Cardiac fibroblast (primary cell): ENCODE results near the gene COL13A1.

Source experiments
- DNase-seq, 2 donors: peaks; one replicate each; pipeline versions ENCODE4 v3.0.0 to v3.0.0-alpha.2; 2010; ENCODE audit warnings: low read depth in 2 of 2
- H3K4me3 ChIP-seq, 2 donors: replicated peaks in 1 of 2; 1 replicate in 1 of 2; 2 replicates in 1 of 2; pipeline ENCODE4 v1.5.1; 2011; ENCODE audit warnings: low read depth in 2 of 2, low read length in 2 of 2, mild to moderate bottlenecking in 2 of 2, moderate library complexity in 1 of 2
- CTCF ChIP-seq: IDR thresholded peaks from one replicate; pipeline ENCODE4 v1.5.1; 2011; ENCODE audit warnings: low read depth, mild to moderate bottlenecking, low read length, inconsistent platforms

Gene COL13A1

DNA sequence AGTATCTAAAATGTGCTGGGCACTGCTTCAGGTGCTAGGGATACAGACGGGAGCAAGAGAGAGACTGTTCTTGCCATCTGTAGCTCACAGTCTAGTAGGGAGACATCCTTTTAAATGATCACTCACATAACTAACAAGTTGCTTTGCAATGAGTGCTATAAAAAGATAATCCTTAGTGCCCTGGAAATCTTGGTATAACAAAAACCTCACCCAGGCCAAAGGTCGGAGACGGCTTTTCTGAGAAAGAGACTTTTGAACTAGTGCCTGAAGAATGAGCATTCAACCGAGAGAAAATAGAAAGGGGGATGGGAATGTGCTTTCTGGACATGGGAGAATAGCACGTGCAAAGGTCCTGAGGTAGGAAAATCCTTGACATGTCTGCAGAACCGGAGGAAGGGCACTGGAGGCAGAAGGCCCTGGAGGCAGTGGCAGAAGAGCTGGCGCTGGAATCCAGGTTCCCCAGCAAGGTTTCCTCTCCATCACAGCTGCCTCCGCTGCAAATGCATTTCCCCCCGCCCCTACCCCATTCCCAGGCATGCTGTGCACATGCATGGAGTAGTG, 89.4 kb downstream of the COL13A1 start:
- no peak for DNase-seq
- TF ChIP-seq CTCF = no peak
- no peak overlapping the region for H3K4me3 ChIP-seq

- TF ChIP-seq CTCF = no peak
- no peak overlapping the region for H3K4me3 ChIP-seq
- DNase-seq = no peak
Observed at GRCh38 chr10:69892406-69892805, 90.7 kb downstream of the COL13A1 start.

DNA sequence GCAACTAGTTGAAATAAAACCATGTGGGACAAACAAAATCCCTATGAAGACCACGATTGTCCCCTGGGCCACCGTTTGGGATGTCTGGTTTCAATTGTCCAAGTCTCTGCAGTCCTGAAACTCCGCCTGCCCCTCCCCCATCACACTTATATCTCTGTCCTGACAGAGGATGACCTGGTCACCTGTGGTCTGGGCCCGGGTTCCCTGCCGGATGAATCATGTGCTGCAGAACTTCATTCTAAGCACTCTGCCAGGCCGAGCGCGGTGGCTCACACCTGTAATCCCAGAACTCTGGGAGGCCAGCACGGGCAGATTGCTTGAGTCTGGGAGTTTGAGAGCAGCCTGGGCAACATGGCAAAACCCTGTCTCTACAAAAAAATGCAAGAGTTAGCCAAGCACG, 91.1 kb downstream of the COL13A1 start:
- no peak overlapping the region for H3K4me3 ChIP-seq
- DNase-seq = no peak
- no peak for TF ChIP-seq CTCF

DNA sequence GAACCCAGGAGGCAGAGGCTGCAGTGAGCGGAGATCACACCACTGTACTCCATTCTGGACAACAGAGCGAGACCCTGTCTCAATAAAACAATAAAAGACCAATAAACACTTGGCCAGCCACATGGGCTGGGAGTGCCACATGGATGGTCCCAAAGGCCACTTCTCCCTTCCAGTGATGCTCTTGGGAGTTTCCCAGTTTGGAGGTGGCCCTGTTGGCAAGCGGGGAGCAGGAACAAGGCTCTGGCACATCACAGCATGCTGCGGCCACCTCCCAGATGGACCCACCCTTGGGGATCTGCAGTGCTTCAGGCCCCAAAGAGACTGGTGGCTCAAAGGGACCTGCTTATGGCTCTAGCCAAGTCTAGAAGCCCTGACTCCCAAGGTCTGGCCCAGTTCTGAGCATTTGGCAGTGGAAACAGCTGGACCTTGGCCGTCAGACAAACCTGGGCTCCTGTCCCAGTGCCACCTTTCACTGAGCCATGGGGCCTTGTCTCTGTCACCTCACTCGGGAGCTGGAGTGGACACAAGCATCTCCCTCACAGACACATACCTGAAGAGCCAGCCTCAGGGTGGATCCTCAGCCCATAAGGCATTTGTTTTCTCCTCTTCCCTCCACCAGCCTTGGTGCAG, 91.7 kb downstream of the COL13A1 start:
- no peak for TF ChIP-seq CTCF
- no peak for DNase-seq
- H3K4me3 ChIP-seq = no peak overlapping the region

GRCh38 chr10:69894156-69894555, 92.5 kb downstream of the COL13A1 start:
- TF ChIP-seq CTCF = no peak
- no peak for DNase-seq

GRCh38 chr10:69895759-69896158, 94.1 kb downstream of the COL13A1 start:
- TF ChIP-seq CTCF = no peak
- peak; percentile 48 to 71 for DNase-seq
- H3K4me3 ChIP-seq = no peak overlapping the region

More at GRCh38 chr10:69894156-69894555, 92.5 kb downstream of the COL13A1 start:
- H3K4me3 ChIP-seq = no peak overlapping the region
